Lower lobe of right lung (tissue), 2 donors: ENCODE measurements around the gene SLC5A10. TPM values are rescaled to one million over a fixed set of nuclear protein-coding genes. Genes with fewer than 3 reads are reported as not detected.

Source experiments
- ATAC-seq, 2 donors: fragments of 200-7000 bp; cut with Tn5 transposase; one replicate each; pipeline ENCODE4 v1.9.1; 2020 to 2022; ENCODE audit warnings: mild to moderate bottlenecking in 2 of 2, moderate library complexity in 2 of 2
- DNase-seq: peaks from one replicate; pipeline ENCODE4 v3.0.0-alpha.2; 2020
- H3K27ac ChIP-seq: fragments of 200-600 bp; one replicate; pipeline ENCODE4 v1.8.0; 2022
- H3K27me3 ChIP-seq: fragments of 200-600 bp; one replicate; pipeline ENCODE4 v1.8.0; 2022; ENCODE audit warnings: low read depth
- H3K36me3 ChIP-seq: fragments of 200-600 bp; one replicate; pipeline ENCODE4 v1.8.0; 2022; ENCODE audit warnings: mild to moderate bottlenecking
- H3K4me1 ChIP-seq: fragments of 200-600 bp; one replicate; pipeline ENCODE4 v1.8.0; 2022
- H3K4me3 ChIP-seq: fragments of 200-600 bp; one replicate; pipeline ENCODE4 v1.8.0; 2022; ENCODE audit warnings: mild to moderate bottlenecking
- H3K9me3 ChIP-seq: fragments of 200-600 bp; one replicate; pipeline ENCODE4 v1.8.0; 2022
- intact Hi-C: fragments of 100-400 bp; cut with DNase I; formaldehyde crosslinking; loops from one replicate; pipeline ENCODE4 v1.11.0; 2022
- total RNA-seq: library from RNA; stranded (reverse); fragmentation: NEBNext Ultra II Directional; extraction: Animal tissue kit (Norgen Biotek cat#: 25700); gene quantifications from one replicate; pipeline ENCODE4 v1.2.1, GENCODE V29; 2021
- TF ChIP-seq, protein P1 (sequence below): fragments of 200-600 bp; IDR thresholded peaks from one replicate; pipeline ENCODE4 v1.8.0; 2022; ENCODE audit warnings: antibody characterized with exemption, mild to moderate bottlenecking
- donor health status: DM: no; HTN: yes; CAD: no; lungs with severe emphysema.

Gene SLC5A10
- total RNA-seq, 1 donor from 2014 or later, result not detected

DNA sequence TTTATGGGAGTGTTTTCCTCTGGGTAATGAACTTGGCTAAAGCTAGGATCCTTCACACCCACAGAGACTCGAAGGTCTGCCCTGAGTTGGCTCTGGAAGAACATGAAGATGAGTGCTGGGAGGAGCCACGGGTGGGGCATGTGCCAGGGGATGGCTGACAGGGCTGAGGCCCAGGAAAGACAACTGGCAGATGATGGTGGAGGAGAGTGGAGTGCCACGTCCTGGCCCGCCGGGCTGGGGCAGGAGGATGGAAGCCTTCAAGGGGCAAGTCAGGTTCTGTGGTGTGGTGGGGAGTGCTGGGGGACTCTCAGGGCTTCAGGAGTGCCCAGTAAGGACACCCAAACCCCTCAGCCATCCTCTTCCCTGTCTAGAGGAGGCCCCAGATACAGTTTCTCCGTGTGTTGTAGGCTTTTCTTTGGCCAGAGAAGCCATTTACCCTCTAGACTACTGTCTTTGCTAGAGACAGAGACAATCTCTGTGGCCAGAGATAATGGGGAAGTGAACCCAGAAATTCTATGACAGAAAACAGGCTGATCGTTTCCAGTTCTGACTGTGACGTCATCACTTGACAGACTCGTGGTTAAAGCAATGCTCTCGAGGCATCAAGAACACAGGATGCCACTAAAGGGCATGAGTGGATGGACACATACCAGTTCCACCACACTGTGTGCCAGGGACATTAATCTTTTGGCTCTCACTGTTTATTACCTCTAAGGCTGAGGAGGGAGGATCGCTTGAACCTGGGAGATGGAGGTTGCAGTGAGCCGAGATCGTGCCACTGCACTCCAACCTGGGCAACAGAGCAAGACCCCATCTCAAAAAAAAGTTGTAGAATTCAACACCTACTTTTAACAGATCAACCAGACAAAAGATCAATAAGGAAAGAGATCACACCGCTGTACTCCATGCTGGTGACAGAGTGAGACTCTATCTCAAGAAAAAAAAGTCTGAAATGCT, 18.6 kb upstream of the SLC5A10 start:
- no peaks in the 10 kb centered on the region for H3K9me3 ChIP-seq
- H3K4me1 ChIP-seq, result no peaks in the 10 kb centered on the region
- no peak overlapping the region for H3K27ac ChIP-seq
- peak in 1 of 2 donors; percentile 21 for ATAC-seq
- no peaks in the 10 kb centered on the region for H3K27me3 ChIP-seq
- H3K36me3 ChIP-seq, result peaks cover 30% of the 10 kb centered on the region
- TF ChIP-seq, protein P1, sequence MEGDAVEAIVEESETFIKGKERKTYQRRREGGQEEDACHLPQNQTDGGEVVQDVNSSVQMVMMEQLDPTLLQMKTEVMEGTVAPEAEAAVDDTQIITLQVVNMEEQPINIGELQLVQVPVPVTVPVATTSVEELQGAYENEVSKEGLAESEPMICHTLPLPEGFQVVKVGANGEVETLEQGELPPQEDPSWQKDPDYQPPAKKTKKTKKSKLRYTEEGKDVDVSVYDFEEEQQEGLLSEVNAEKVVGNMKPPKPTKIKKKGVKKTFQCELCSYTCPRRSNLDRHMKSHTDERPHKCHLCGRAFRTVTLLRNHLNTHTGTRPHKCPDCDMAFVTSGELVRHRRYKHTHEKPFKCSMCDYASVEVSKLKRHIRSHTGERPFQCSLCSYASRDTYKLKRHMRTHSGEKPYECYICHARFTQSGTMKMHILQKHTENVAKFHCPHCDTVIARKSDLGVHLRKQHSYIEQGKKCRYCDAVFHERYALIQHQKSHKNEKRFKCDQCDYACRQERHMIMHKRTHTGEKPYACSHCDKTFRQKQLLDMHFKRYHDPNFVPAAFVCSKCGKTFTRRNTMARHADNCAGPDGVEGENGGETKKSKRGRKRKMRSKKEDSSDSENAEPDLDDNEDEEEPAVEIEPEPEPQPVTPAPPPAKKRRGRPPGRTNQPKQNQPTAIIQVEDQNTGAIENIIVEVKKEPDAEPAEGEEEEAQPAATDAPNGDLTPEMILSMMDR, result no peak
- intact Hi-C loops, result no loop called here
- no peak for DNase-seq
- no peak overlapping the region for H3K4me3 ChIP-seq

DNA sequence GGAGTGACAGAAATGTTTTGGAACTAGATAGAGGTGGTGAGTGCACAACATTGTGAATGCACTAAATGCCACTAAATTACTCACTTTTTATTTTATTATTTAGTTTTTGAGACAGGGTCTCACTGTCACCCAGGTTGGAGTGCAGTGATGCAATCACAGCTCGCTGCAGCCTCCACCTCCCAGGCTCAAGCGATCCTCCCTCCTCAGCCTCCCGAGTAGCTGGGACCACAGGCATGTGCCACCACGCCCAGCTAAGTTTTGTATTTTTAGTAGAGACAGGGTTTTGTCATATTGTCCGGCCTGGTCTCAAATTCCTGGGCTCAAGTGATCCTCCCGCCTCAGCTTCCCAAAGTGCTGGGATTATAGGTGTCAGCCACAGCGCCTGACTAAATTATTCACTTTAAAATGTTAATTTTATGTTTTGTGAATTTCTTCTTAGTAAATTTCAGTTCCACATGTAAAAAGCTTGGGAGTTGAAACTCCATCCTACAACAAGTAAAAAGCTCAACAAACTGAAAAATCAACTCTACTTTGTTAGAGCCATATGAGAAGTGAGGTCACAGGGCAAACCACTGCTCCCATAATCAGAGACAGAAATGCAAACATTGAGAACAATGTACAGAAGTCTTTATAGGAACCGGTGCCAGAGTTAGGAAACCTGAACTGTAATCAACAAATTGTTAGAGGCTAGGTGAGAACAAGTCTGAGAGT, 13.8 kb upstream of the SLC5A10 start:
- Histone ChIP-seq H3K4me1 (no peaks in the 10 kb centered on the region), H3K27me3 (no peaks in the 10 kb centered on the region), H3K9me3 (no peaks in the 10 kb centered on the region), H3K27ac (no peak overlapping the region), H3K4me3 (no peak overlapping the region), H3K36me3 (no peaks in the 10 kb centered on the region)
- TF ChIP-seq, protein P1, result no peak
- intact Hi-C loops, result no loop called here
- no peak for DNase-seq
- ATAC-seq, result no peak

DNA sequence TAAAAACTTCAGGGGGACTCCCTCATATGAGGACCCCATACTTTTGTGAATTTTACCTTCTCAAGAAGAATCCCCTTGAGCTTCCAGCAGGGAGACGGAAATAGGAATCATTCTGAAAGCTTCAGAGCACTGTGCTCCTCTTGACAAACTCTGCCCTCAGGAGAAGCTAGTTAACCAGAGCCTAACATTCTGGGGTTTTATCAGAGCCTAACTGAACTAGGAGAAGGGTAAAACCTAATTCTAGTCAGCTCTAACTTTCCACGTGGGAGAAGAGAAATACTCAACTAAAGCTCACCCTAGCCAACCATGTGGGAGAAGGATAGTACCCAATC, 13.3 kb upstream of the SLC5A10 start:
- no peaks in the 10 kb centered on the region for H3K27me3 ChIP-seq
- H3K4me3 ChIP-seq, result no peak overlapping the region
- intact Hi-C loops, result no loop called here
- H3K27ac ChIP-seq, result no peak overlapping the region
- ATAC-seq, result no peak
- H3K4me1 ChIP-seq, result no peaks in the 10 kb centered on the region
- TF ChIP-seq, protein P1, result no peak
- no peaks in the 10 kb centered on the region for H3K9me3 ChIP-seq
- H3K36me3 ChIP-seq, result no peaks in the 10 kb centered on the region
- no peak for DNase-seq

DNA sequence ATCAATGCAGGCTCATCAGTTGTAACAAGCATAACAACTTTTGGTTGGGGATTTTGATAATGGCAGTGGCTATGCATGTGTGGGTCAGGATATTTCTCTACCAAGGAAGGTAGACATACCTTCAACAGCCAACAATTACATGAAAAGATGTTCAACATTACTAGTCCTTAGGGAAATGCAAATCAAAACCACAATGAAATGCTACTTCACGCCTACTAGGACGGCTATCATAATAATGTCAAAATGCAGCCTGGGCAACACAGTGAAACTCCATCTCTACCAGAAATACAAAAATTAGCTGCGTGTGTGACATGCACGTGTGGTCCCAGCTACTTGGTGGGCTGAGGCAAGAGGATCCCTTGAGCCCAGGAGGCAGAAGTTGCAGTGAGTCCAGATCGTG, 7.3 kb upstream of the SLC5A10 start:
- H3K4me1 ChIP-seq, result no peaks in the 10 kb centered on the region
- no peaks in the 10 kb centered on the region for H3K9me3 ChIP-seq
- H3K27ac ChIP-seq, result no peak overlapping the region
- H3K4me3 ChIP-seq, result no peak overlapping the region
- intact Hi-C loops, result no loop called here
- H3K36me3 ChIP-seq, result no peaks in the 10 kb centered on the region
- no peaks in the 10 kb centered on the region for H3K27me3 ChIP-seq
- ATAC-seq, result no peak
- TF ChIP-seq, protein P1, result no peak
- no peak for DNase-seq

DNA sequence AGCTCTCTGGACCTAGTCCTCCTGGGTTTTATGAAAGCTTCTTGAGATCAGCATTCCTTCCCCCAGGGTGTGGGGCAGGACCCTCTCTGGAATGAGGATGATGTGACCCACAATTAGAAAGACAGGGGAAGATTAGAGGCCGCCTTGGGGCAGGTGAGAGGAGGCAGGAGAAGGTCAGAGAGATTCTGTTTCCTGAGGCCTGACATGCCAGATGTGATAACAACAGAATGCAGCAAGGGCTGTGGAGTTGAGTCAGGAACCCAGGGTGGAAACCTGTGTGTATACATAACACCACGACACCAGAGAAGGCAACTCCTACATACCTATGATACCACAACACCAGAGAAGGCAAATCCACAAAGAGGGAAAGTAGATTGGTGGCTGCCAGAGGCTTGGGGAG, 5.4 kb upstream of the SLC5A10 start:
- no peak for DNase-seq
- no peak overlapping the region for H3K4me3 ChIP-seq
- no peak overlapping the region for H3K27ac ChIP-seq
- intact Hi-C loops, result no loop called here
- H3K27me3 ChIP-seq, result no peaks in the 10 kb centered on the region
- no peaks in the 10 kb centered on the region for H3K36me3 ChIP-seq
- ATAC-seq, result no peak
- no peaks in the 10 kb centered on the region for H3K9me3 ChIP-seq
- no peaks in the 10 kb centered on the region for H3K4me1 ChIP-seq
- TF ChIP-seq, protein P1, result no peak
